Panc1 (cell line): ENCODE results near the gene SCIMP. TPM values are rescaled to one million over a fixed set of nuclear protein-coding genes. Genes with fewer than 3 reads are reported as not detected.

Source experiments
- ATAC-seq: fragments of 200-7000 bp; cut with Tn5 transposase; 2 replicates; pipeline ENCODE4 v1.9.1; 2020; ENCODE audit warnings: mild to moderate bottlenecking, moderate library complexity
- BruUV-seq: library from RNA; stranded (reverse); fragments of 400-500 nt; replicated peaks from 2 replicates; lab custom pipeline; 2021; lab: Mats Ljungman, UMichigan
- CTCF ChIA-PET: fragments of 300-600 bp; sonication (Branson Sonifier 250); formaldehyde crosslinking; loops from one replicate; lab custom pipeline; 2022; ENCODE audit warnings: antibody characterized with exemption; lab: Charles Lee
- POLR2A ChIA-PET: fragments of 300-600 bp; sonication (Branson Sonifier 250); formaldehyde crosslinking; loops from one replicate; lab custom pipeline; 2022; ENCODE audit warnings: antibody characterized with exemption; lab: Charles Lee
- DNase-seq: peaks from one replicate; pipeline ENCODE4 v3.0.0-alpha.2; 2010; ENCODE audit warnings: low read depth, low spot score
- H3K27ac ChIP-seq: 2 replicates; pipeline ENCODE4 v1.5.1; 2011; ENCODE audit warnings: mild to moderate bottlenecking, low read length, inconsistent platforms
- H3K27me3 ChIP-seq: fragments of 200-500 bp; sonication (Bioruptor generic); 2 replicates; pipeline ENCODE4 v1.6.0; 2014; ENCODE audit warnings: low read length, inconsistent platforms; ENCODE audit not compliant: control insufficient read depth, insufficient read depth
- H3K36me3 ChIP-seq: fragments of 200-500 bp; sonication (Bioruptor generic); 2 replicates; pipeline ENCODE4 v1.5.1; 2014; ENCODE audit warnings: inconsistent platforms, mild to moderate bottlenecking, low read length, moderate library complexity; ENCODE audit not compliant: control insufficient read depth, insufficient read depth
- H3K4me1 ChIP-seq: 2 replicates; pipeline ENCODE4 v1.5.1; 2011; ENCODE audit warnings: inconsistent platforms, mild to moderate bottlenecking, low read length, moderate library complexity; ENCODE audit not compliant: control insufficient read depth, insufficient read depth
- H3K4me3 ChIP-seq, 2 experiments: 2 replicates each; pipeline ENCODE4 v1.5.1; 2011 to 2012; ENCODE audit warnings: low read depth in 2 of 2, low read length in 2 of 2, mild to moderate bottlenecking in 2 of 2, inconsistent platforms in 1 of 2, moderate library complexity in 1 of 2
- H3K9me3 ChIP-seq: fragments of 200-500 bp; sonication (Bioruptor generic); 2 replicates; pipeline ENCODE4 v1.5.1; 2014; ENCODE audit warnings: low read depth, mild to moderate bottlenecking, inconsistent platforms, low read length, moderate library complexity; ENCODE audit not compliant: control insufficient read depth, insufficient read depth
- CTCF ChIP-seq: fragments of 450-650 bp; IDR thresholded peaks from 2 replicates; pipeline ENCODE4 v1.5.1; 2017; ENCODE audit warnings: mild to moderate bottlenecking
- POLR2AphosphoS5 ChIP-seq: IDR thresholded peaks from 2 replicates; pipeline ENCODE4 v1.6.1; 2012; ENCODE audit warnings: mild to moderate bottlenecking, low read depth, low read length, moderate library complexity
- SIN3A ChIP-seq: IDR thresholded peaks from 2 replicates; pipeline ENCODE4 v1.6.1; 2012; ENCODE audit warnings: low read depth, mild to moderate bottlenecking, low read length, moderate library complexity, borderline replicate concordance; ENCODE audit not compliant: insufficient read depth
- TCF7L2 ChIP-seq: IDR thresholded peaks from 2 replicates; pipeline ENCODE4 v1.6.1; 2011; ENCODE audit warnings: mild to moderate bottlenecking, low read depth, low read length, inconsistent platforms
- in situ Hi-C: cut with HindIII; loops from 2 replicates; pipeline ENCODE4 v1.10.0; 2016; ENCODE audit warnings: low sequenced_read_pairs, low pct_unique_long_range_greater_than_20kb
- intact Hi-C: fragments of 100-400 bp; cut with micrococcal nuclease; formaldehyde crosslinking; loops from one replicate; pipeline ENCODE4 v1.10.0; 2022; ENCODE audit not compliant: unreplicated experiment
- total RNA-seq: library from RNA; stranded (reverse); gene quantifications from one replicate; pipeline ENCODE4 v1.2.1, GENCODE V29; 2021; ENCODE audit not compliant: unreplicated experiment
- TF ChIP-seq, protein P1 (sequence below), 2 experiments: IDR thresholded peaks; 2 replicates each; pipeline ENCODE4 v1.6.1; 2011 to 2012; ENCODE audit warnings: low read depth in 2 of 2, control low read depth in 1 of 2, low read length in 1 of 2, mild to moderate bottlenecking in 1 of 2, moderate library complexity in 1 of 2; ENCODE audit not compliant: insufficient read depth in 1 of 2

SCIMP gene
- total RNA-seq, 1 experiment from 2014 or later = not detected

- in situ Hi-C loops (no loop called here), intact Hi-C loops (loop anchor here (5.0 kb wide), 1 partner anchor 41 kb away; no protein-coding TSS in a partner anchor)
- ChIA-PET POLR2A (no interaction called here), CTCF (interaction anchor here (0.8 kb wide), 1 partner anchor 40 kb away, joined by 4 read pairs; no protein-coding TSS in a partner anchor)
- no peak for TF ChIP-seq POLR2AphosphoS5
- TF ChIP-seq TCF7L2 = no peak
- TF ChIP-seq SIN3A = no peak
- TF ChIP-seq, protein P1, sequence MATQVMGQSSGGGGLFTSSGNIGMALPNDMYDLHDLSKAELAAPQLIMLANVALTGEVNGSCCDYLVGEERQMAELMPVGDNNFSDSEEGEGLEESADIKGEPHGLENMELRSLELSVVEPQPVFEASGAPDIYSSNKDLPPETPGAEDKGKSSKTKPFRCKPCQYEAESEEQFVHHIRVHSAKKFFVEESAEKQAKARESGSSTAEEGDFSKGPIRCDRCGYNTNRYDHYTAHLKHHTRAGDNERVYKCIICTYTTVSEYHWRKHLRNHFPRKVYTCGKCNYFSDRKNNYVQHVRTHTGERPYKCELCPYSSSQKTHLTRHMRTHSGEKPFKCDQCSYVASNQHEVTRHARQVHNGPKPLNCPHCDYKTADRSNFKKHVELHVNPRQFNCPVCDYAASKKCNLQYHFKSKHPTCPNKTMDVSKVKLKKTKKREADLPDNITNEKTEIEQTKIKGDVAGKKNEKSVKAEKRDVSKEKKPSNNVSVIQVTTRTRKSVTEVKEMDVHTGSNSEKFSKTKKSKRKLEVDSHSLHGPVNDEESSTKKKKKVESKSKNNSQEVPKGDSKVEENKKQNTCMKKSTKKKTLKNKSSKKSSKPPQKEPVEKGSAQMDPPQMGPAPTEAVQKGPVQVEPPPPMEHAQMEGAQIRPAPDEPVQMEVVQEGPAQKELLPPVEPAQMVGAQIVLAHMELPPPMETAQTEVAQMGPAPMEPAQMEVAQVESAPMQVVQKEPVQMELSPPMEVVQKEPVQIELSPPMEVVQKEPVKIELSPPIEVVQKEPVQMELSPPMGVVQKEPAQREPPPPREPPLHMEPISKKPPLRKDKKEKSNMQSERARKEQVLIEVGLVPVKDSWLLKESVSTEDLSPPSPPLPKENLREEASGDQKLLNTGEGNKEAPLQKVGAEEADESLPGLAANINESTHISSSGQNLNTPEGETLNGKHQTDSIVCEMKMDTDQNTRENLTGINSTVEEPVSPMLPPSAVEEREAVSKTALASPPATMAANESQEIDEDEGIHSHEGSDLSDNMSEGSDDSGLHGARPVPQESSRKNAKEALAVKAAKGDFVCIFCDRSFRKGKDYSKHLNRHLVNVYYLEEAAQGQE (IDR thresholded peaks at IDR 0.05; ENCODE audit: insufficient read depth in 1 of 2, low read depth in 2 of 2, low read length in 1 of 2) = no peak
- TF ChIP-seq CTCF = no peak
- H3K27me3 ChIP-seq = no peaks in the 10 kb centered on the region
- ATAC-seq (no peak), DNase-seq (no peak)
- no peak overlapping the region for H3K27ac ChIP-seq
- H3K4me1 ChIP-seq = no peaks in the 10 kb centered on the region
- BruUV-seq = no TSS peak
- H3K4me3 ChIP-seq = no peak overlapping the region
- H3K9me3 ChIP-seq = no peaks in the 10 kb centered on the region
- H3K36me3 ChIP-seq = no peaks in the 10 kb centered on the region
These were observed 3.7 kb upstream of the SCIMP start for GRCh38 chr17:5238333-5238732.

DNA sequence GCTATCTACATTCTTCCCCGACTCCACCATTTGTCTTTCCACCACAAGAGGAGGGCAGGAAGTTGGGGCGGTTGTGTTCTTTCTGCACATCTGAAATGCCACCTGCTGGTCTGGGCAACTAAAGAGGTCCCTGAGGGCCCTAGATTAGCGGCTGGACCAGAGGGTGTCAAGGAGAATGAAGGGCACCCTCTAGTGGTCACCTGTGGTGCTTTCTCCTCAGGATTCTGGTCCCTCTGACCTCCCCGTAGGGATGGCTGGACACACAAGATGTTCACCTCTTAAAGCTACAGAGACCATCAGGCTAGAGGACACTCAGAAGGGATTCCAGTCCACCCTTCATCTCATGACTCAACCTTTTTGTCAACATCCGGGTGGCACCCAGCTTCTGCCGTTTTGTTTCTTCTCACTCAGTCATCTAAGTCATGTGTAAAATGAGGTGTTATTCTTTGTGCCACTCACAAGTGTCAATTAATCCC is 2.9 kb upstream of the SCIMP start:
- Histone ChIP-seq H3K4me1 (no peaks in the 10 kb centered on the region), H3K4me3 (no peak overlapping the region), H3K36me3 (no peaks in the 10 kb centered on the region), H3K9me3 (no peaks in the 10 kb centered on the region), H3K27me3 (no peaks in the 10 kb centered on the region), H3K27ac (no peak overlapping the region)
- peak; percentile 82 for DNase-seq
- BruUV-seq = no TSS peak
- ATAC-seq = peak; percentile 91
- in situ Hi-C loops (no loop called here), intact Hi-C loops (loop anchor here (5.0 kb wide), 1 partner anchor 40 kb away; no protein-coding TSS in a partner anchor)
- ChIA-PET CTCF (interaction anchor here (0.8 kb wide), 1 partner anchor 39 kb away, joined by 4 read pairs; no protein-coding TSS in a partner anchor), POLR2A (interaction anchor here (0.6 kb wide), 1 partner anchor 29 kb away, joined by 3 read pairs; no protein-coding TSS in a partner anchor)
- TF ChIP-seq POLR2AphosphoS5 (no peak), CTCF (peak; percentile 87)
